CD4-positive, alpha-beta T cell treated with Interleukin-15 for 4 hours (primary cell): ENCODE results near the gene TSPAN14.

Experiments
- DNase-seq: peaks from one replicate; pipeline ENCODE4 v3.0.0-alpha.2; 2020; ENCODE audit warnings: low spot score

The TSPAN14 gene

DNA sequence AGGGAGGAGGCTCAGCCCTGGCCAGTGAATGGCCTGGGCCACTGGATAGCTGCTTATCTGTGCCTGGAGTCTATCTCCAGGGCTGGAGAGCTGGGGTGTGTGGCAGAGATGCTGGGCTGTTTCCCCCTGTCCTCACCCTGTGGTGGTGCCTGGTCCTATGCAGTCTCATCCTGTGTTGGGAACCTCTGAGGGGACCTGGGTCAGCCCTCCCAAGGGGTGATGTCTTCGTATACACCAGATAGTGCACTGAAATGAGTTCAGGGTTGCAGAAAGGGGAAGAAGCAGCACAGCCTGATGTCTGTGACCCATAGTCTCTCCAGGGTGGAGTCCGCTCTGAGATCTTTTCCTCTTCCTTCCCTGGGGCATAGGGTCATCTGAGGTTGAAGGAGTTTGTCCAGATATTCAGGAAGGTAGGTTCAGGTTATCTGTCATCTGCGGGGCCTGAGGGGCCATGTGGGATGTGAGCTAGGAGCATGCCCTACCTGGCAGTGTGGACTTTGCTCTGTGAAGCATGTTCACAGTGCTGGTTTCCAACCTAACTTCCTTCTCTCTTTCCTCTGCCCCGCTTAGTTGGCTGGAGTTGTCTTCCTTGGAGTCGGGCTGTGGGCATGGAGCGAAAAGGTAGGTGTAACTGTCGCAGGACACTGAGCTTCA is 50.2 kb downstream of the TSPAN14 start:
- DNase-seq, result no peak

DNA sequence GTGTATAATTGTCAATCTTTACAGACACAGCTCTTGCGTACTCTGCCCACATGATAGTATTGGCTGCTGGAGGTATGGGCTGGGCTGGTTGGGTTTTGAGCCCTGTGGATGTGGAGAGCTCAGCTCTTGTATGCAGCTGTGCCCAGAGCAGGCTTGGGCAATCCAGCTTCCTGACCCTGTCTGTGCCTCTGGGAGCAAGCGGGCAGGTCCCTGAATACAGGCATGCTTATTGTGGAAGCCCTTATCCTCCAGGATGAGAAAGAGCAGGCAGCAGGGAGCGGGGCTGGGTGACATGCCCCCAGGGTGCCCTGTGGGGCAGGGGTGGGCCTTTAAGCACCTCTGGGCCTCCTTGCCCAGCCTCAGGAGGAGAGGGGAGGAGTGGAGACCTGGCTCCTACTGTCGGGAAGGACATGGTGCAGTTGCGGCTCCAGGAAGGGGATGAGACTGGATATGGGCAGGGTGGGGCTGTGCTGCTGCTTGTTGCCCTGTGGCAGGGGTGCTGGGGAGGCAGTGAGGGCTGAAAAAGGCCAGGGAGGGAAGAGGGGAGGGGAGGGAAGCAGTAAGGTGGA is 50.9 kb downstream of the TSPAN14 start:
- no peak for DNase-seq

DNA sequence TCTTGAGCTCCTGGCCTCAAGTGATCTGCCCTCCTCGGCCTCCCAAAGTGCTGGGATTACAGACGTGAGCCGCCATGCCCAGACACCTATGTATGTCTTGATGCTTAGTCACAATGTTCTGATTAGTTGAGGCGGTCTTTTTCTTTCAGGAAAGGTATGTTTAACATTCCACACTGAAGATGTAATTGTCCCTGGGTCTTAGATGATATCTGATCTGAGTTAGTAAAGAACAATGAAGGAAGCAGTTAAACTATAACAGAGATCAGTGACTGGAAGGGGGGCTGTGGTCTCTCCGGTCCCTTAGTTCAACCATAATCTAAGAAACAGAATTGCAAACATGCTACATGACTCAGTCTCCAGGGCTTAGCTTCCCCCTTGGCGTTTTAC is 52.1 kb downstream of the TSPAN14 start:
- DNase-seq, result no peak

DNA sequence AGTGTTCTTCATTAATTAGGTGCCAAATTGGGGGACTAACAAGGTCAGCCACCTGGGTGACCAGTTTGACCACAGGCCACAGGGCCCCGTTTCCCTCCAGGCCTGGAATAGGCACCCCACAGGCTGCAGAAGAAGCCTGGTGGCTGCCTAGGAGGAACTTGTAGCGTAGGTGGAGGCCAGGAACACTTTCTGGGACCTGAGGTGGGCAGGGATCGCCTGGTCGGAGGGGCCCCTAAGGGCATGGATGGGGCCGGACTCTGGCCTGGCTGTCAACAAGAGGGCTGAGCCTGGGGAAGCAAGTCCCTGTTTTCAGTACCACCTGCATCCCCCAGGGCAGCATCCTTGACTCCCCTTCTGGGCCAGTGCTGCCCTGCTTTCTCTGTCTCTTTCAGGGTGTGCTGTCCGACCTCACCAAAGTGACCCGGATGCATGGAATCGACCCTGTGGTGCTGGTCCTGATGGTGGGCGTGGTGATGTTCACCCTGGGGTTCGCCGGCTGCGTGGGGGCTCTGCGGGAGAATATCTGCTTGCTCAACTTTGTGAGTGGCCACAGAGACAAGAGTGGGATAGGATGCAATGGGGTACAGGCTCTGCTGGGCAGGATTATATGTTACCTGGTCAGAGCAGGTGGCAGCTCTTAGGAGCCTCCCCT is 52.9 kb downstream of the TSPAN14 start:
- DNase-seq, result no peak

DNA sequence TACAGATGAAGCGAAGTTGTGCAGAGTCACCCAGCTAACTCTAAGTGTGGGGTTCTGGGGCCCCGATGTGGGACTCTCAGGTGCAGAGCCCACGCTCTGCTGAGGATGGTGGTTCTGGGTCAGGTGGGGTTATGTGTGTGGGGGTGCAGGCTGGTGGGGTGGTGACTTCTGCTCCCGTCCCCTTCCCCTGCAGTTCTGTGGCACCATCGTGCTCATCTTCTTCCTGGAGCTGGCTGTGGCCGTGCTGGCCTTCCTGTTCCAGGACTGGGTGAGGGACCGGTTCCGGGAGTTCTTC is 54.9 kb downstream of the TSPAN14 start:
- DNase-seq, result no peak

DNA sequence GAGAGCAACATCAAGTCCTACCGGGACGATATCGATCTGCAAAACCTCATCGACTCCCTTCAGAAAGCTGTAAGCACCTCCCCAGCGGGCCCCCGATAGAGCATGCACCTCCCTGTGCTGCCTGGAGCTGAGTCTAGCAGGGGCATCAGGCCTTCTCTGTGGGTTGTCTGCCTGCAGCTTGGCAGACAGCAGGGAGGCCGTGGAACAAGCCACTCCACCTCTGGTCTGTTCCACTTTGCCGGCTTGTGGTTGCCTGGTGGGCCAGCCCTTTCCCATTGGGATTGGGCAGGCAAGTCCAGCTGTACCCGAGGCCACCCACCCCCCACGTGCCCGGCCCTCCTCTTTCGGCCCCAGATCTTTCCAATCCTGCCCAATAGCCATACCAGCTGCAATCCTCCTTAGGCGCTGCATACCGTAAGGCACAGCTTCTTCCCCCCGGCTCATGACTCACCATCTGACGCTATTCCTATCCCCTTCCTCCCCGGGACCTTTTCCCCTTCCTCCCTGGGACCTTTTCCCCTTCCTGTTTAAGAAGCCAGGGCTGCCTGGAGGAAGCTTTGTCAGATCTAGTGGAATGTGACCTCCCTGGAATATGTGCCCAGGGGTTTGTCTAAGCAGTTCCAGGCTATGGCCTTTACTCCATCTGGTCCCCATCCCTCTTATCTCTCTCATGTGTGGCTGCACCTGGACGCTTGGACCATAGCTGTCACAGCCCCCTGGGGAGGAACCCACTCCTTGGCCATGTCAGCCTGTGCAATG is 55.5 kb downstream of the TSPAN14 start:
- no peak for DNase-seq

DNA sequence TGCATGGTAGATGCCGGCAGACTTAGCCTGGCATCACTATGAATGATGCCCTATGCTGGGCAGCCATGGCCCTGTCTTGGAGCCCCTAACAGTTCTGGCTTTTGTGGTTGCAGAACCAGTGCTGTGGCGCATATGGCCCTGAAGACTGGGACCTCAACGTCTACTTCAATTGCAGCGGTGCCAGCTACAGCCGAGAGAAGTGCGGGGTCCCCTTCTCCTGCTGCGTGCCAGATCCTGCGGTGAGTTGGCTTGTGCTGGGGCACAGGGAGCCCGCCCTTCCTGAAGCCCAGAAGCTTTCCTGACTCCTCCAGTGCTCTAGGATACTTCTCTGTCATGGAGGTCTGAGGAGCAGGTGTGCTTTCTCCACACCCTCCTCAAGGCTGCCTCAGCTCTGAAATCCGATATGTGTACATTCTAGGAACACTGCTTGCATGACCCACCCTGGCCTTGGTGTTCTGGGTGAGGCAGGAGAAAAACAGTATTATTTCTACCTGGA is 58.0 kb downstream of the TSPAN14 start:
- DNase-seq, result no peak

DNA sequence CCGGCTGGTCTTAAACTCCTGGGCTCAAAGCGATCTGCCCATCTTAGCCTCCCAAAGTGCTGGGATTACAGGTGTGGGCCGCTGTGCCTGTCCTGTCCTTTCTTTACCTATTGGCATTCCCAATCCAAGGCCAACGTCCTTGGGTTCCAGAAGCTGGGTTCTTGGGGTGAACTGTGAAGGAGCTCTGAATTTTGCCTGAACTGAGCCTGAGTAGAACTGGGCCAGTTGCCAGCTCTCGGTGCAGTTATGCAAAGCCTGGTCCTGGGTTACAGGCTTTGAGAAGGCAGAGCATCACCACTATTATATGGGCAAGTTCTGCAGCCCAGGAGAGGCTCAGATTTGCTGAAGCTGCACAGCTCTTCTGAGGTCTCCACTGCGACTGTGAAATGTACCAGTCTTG is 59.0 kb downstream of the TSPAN14 start:
- no peak for DNase-seq

DNA sequence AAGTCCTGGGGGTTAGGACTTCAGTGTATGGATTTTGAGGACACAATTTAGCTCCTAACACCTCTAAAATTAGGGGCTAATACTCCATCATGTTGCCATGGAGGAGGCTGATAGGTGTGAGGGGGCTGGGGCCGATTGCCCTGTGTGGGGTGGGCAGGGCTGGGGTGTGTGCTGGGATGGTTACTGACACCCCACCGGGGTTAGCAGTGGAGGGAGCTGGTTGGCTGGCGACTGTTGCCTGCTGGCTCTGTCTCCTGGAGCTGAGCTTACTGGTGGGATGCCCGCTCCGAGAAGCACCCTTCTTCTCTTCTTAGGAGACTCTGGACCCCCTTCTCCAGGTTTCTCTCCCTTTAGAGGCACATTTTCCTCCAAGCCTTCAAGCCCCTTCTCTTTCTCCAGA is 61.4 kb downstream of the TSPAN14 start:
- DNase-seq, result no peak

DNA sequence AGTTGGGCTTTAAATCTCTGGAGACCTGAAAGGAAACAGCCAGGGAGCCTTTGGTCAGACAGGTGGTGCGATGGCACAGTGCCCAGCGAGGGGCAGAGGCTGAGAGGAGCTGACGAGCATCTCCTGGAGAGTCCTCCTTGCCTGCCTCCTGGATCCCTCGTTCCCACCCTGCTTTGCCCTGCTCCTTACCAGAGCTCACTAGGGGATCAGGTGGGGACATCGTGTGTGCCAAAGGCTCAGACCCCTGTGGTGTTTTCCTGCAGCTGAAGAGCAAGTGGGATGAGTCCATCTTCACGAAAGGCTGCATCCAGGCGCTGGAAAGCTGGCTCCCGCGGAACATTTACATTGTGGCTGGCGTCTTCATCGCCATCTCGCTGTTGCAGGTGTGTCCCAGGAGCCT is 61.8 kb downstream of the TSPAN14 start:
- DNase-seq, result no peak

DNA sequence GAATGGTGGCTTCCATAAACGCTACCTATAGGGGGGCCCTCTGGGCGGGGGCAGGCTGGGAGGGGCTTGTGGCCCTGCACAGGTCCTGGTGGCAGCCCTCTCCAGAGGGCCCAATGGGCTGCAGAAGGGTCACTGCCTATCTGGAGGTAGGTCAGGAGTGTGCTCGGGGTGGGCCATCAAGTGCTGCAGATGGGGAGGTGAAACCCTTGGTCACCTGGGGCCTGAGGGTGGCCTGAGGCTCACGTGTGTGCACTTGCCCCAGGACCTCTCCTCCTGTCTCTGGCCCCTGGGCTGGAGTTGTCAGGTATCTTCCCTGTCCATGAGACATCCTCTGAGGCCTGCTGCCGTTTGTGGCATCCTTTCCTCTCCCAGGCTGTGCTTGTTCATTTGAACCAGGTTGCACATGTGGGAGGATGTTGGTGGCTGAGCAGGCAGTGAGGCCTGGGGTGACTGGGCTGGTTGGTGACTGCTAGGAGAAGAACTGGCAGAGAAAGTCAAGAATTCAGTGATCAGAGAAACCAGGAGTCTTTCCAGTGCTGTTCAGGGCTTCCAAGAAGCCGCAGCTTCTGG is 62.5 kb downstream of the TSPAN14 start:
- DNase-seq, result no peak

DNA sequence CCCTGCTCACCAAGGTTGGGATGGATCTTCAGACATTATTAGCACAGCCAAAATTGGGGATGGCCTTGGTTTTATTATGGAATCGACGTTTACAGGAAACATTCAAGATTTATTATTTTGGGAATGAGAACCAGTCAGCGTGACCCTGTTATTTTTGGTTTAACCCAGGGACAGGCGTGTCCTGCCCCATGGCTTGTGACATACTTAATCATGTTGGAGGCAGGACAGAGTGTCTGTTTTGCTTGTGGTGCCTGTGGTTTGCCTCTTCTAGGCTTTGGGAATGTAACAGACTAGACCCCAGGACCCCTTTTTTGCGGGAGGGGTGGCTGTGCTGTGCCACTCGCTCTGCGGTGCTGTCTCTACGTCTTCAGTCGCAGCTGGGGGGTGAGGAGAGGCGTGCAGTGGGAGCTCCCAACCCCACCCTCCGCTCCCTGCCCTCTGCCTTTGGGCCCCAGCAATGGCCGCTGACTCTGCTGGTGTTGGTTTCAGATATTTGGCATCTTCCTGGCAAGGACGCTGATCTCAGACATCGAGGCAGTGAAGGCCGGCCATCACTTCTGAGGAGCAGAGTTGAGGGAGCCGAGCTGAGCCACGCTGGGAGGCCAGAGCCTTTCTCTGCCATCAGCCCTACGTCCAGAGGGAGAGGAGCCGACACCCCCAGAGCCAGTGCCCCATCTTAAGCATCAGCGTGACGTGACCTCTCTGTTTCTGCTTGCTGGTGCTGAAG is 63.5 kb downstream of the TSPAN14 start:
- no peak for DNase-seq

DNA sequence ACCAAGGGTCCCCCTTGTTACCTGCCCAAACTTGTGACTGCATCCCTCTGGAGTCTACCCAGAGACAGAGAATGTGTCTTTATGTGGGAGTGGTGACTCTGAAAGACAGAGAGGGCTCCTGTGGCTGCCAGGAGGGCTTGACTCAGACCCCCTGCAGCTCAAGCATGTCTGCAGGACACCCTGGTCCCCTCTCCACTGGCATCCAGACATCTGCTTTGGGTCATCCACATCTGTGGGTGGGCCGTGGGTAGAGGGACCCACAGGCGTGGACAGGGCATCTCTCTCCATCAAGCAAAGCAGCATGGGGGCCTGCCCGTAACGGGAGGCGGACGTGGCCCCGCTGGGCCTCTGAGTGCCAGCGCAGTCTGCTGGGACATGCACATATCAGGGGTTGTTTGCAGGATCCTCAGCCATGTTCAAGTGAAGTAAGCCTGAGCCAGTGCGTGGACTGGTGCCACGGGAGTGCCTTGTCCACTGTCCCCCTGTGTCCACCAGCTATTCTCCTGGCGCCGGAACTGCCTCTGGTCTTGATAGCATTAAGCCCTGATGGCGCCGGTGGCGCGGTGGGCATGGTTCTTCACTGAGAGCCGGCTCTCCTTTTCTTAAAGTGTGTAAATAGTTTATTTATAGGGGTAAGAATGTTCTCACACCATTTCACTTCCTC is 64.2 kb downstream of the TSPAN14 start:
- DNase-seq, result no peak

DNA sequence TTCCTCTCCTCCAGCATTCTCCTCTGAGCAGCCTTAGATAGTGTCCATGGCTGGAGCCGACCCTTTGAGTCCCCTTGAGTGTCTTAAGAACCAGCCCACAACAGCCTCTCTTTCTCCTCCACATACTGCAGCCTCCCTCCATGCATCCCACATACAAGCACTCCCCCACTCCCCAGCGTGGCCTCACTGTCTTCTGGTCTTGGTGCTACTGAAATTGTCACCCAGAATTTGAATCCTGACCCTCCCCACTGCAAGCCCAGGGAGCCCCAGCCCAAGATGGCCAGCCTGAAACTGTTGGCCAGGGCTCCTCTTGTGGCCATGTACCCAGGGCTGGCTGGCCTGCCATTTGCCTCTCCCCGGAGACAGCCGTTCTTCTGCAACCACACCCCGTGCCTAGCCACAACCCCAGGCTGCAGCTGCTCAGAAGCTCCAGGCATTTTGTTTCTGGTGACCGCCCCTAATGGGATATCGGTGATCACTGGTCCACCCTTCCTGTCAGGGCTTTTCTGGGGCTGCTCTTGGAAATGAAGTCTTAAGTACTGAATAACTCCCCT is 64.8 kb downstream of the TSPAN14 start:
- no peak for DNase-seq

DNA sequence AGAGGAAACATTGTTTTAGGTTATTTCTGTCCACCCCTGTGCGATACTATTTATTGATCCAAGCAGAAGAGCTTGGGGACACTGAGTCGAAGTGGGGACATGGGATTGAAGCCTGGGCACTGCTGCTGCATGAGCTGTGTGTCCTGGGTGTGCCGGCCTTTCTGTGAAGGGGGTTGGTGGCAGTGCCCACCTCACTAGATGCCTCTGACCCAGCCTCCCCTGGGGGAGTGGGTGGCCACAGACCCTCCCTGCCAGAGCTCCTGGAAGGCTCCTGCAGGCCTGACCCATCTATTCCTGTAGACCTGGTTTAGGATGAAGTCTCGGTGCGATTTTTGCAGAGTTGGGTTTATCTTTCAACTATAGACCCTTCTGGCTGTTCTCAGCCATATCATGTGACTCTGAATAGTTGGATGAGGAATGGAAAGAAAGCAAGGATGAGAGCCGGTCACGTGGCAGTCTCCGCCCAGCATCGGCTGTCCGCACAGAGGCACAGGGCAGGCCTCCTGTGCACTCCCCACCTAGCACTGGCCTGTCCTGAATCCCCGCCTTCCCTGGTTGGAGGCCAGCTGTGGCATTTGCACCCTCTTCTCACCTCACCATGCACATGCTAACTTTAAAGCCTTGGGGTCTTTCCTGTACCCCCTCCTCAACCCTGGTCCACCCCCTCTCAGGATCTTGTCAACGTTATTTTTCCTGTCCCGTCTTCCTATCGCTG is 66.0 kb downstream of the TSPAN14 start:
- no peak for DNase-seq

DNA sequence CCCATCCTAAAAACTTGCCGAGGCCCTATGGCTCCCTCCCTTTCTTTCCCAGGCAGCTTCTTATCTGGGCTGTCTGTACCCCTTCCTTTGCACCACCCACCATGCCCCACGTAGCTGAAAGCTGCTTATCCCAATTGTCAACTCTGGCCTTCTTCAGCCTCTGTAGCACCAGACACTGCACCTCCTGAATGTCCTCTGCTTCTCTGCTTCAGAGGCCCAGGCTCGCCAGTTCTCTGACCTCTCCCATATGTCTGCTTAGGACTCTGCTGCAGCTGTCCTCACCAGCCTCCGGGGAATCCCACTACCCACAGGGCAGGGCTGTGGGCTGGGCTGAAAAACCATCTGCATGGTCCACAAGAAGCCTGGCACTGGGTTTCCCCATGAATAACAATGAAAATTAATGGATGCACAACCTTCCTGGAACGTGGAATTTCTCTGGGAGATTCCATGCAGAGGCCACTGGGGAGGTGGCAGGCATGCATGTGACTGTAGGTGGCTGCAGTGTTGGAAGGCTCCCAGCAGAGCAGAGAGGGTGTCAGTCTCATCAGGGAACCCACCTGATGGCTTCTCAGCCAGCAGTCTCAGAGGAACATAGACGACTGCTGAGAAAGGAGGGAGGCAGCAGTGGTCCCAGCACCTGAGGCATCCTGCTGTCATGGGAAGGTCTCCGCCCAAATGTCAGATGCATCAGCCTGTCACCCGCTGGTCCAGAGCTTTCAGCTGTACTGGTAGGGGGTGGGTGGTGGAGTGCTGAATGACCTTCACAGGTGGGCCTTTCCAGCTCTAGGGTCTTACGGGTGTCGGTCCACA is 66.8 kb downstream of the TSPAN14 start:
- DNase-seq, result no peak

DNA sequence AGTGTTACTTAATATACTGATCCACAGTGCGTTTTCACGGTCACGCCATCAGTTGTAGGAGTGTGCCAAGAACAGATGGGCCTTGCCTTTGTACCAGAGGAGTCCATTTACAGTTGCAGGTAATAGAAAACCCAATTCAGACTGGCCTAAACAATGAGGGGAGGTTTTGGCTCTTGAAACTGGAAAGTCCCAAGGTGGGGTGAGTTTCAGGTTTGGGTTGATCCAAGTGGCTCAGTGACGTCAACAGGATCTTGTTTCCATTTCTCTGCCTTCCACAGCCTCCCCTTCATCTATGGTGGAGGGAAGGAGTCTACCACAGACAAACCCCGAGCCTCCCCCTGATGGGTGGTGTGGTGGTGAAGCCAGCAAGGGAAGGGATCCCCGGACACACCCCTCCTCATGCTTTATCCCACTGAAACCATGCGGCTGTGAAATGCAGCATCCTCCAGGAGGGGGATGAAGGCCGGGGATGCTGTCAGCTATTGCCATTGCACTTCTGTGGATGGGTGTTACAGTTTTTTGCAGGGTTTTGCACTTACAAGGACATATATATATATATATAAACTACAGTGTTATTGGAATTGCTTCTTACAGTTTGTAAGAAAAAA is 68.8 kb downstream of the TSPAN14 start:
- no peak for DNase-seq

DNA sequence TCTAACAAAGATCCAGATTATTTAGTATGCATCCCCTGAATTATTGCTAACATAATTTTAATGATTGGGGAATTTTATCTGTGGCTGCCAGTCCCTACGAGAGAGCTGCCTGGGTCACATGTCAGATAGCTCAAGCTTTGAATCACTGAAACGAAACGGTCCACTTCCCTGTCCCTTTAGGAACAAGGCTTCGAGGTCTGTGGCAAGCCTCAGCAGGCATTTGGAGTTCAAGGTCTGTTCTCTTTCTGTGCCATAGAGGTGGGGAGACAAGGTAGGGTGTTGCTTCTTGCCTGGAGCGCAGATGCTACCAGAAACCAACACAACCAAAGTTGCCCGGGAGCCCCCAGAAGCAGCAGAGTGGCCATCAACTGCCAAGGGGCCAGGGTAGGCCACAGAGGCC is 69.7 kb downstream of the TSPAN14 start:
- DNase-seq, result no peak

DNA sequence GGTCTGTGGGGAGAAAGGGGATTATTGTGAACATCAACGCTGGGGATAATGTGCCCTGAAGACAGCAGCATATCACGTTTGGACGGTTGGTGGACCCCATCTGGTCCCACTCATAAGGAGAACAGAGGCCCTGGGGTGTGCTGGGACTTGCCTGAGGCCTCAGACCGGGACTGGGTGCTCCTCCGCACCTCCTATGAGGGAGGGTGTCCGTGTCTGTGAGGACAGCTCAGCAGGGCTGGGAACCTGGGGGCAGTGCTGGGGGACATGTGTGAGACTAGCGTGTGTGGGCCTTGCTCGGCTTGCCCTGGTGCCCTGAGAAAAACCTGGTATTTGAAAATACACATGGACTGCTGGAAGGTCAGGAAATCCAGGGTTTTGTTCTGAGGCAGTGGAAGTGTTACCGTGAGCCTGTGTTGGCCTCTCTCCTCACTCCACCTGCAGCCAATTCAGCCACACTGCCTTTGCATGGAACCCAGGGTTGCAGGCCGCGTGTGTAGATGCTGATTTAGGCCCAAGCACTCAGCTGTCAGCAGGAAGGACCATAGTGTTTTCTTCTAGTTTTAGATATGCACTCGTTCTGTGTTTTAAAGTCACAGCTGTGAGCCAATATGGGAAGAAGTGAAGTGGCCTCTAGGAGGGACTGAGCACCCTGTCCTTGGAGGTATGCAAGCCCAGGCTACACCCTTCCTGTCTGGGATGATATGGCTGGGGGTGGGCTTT is 70.2 kb downstream of the TSPAN14 start:
- DNase-seq, result no peak
